Lower leg skin (tissue), 3 donors: ENCODE measurements around the gene JADE3.

ENCODE experiments used
- CTCF ChIP-seq, 3 donors: fragments of 450-650 bp; IDR thresholded peaks; one replicate each; pipeline ENCODE4 v1.5.1; 2016; ENCODE audit warnings: antibody characterized with exemption in 3 of 3, mild to moderate bottlenecking in 3 of 3, moderate library complexity in 2 of 3
- POLR2A ChIP-seq, 2 donors: fragments of 450-650 bp; IDR thresholded peaks; one replicate each; pipeline ENCODE4 v1.6.1; 2016 to 2017; ENCODE audit warnings: antibody characterized with exemption in 2 of 2, mild to moderate bottlenecking in 1 of 2, moderate library complexity in 1 of 2

GRCh38 chrX:47098338-47099094, 186.3 kb downstream of the JADE3 start:
- TF ChIP-seq CTCF (IDR thresholded peaks at IDR 0.05) = no peak
- no peak for TF ChIP-seq POLR2A (IDR thresholded peaks at IDR 0.05)
